ENCODE data around the gene DST.

The DST gene

DNA sequence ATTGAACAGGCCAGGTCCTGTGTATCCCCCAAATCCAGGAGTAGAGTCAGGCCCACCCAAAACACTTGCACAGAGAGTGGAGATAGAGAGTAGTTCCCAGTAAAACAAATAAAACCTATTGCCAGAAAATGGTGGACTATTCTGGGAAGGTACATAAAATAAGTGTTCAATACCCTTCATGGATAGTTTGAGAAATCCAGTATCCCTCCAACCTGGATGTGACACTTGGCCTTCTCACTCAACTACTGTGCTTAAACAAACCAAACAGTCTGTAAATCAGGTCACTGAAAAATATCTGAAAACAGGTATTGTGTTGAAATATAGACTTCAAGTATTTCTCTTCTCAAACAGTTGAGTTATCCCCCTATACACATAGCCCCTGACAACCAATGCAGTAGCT is 233.7 kb downstream of the DST start:
- Histone ChIP-seq H3K27ac (no peak overlapping the region), H3K27me3 (replicated peaks) (no peaks in the 10 kb centered on the region), H3K36me3 (replicated peaks) (no peaks in the 10 kb centered on the region), H3K4me3 (ENCODE audit: low read depth, low read length) (no peak overlapping the region)
- no peak for DNase-seq
- TF ChIP-seq, protein P1, sequence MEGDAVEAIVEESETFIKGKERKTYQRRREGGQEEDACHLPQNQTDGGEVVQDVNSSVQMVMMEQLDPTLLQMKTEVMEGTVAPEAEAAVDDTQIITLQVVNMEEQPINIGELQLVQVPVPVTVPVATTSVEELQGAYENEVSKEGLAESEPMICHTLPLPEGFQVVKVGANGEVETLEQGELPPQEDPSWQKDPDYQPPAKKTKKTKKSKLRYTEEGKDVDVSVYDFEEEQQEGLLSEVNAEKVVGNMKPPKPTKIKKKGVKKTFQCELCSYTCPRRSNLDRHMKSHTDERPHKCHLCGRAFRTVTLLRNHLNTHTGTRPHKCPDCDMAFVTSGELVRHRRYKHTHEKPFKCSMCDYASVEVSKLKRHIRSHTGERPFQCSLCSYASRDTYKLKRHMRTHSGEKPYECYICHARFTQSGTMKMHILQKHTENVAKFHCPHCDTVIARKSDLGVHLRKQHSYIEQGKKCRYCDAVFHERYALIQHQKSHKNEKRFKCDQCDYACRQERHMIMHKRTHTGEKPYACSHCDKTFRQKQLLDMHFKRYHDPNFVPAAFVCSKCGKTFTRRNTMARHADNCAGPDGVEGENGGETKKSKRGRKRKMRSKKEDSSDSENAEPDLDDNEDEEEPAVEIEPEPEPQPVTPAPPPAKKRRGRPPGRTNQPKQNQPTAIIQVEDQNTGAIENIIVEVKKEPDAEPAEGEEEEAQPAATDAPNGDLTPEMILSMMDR (IDR thresholded peaks at IDR 0.05; ENCODE audit: low read depth, low read length, missing control alignments), result no peak
- in situ Hi-C loops (cut with HindIII; ENCODE audit: low pct_ligation_motif_present, low sequenced_read_pairs), result no loop called here
